CD1c-positive myeloid dendritic cell (primary cell): Measurements from ENCODE around the gene LRRN4CL.
"Not testable (repeated sequence)": the region's sequence is repeated elsewhere in the genome, so short reads cannot be mapped to it uniquely, and the experiment has no call there.

Experiments used
- DNase-seq: peaks from one replicate; pipeline ENCODE4 v3.0.0-alpha.2; 2016; ENCODE audit errors: extremely low spot score

Gene LRRN4CL

DNA sequence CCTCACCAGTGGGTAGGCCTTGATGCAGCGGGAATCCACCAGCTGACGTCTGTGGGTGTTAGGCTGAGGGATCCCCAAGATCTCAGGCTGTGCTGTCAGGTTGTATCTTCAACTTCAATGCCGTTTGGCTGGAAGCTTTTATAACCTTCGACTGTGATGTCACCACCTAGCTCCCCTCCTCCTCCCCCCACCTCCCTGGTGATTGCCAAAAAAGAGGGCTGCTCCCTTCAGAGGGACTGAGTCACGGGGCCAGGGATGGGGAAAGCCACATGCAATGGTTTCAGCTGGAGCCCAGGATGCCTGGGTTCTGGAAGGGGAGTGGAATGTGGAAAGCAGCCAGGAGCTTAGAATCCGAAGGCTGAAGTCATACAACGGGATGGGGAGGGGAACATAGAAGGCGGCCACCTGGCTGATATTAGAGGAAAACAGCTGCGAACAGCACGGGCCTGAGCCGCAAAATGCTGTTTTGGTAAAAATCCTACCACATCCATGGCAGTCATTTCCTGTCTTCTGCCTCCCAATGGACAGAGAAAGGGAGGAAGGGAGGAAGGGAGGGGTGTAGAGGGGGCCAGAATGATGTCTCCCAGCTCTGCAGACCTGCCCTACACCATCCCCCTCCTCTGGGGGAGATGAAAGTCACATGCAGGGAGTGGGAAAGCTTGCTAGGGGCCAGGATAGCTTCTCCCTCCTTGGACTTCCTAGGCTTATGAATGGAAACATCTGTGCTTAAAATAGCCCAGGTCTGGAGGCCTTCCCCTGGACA is at the start of gene LRRN4CL:
Gene LRRN4CL (minus strand): TSS at position 110 of the 763 bp plus-strand sequence. CDS start 1,022 bp downstream, outside the sequence.
- DNase-seq, result no peak

GRCh38 chr11:62737196-62737595 is 47.9 kb upstream of the LRRN4CL start:
- DNase-seq, result no peak

- DNase-seq, result peak; percentile 32
Observed at GRCh38 chr11:62732830-62733229, 43.5 kb upstream of the LRRN4CL start.

DNA sequence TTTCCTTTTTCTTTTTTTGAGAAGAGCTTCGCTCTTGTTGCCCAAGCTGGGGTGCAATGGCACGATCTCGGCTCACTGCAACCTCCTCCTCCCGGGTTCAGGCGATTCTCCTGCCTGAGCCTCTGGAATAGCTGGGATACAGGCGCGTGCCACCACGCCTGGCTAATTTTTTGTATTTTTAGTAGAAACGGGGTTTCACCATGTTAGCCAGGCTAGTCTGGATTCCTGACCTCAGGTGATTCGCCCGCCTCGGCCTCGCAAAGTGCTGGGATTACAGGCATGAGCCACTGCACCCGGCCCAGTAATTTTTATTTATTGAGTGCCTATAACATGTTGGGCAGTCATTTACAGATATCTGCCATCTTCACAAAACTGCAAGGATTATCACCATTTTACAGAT is 40.7 kb upstream of the LRRN4CL start:
- not testable (repeated sequence) for DNase-seq

DNA sequence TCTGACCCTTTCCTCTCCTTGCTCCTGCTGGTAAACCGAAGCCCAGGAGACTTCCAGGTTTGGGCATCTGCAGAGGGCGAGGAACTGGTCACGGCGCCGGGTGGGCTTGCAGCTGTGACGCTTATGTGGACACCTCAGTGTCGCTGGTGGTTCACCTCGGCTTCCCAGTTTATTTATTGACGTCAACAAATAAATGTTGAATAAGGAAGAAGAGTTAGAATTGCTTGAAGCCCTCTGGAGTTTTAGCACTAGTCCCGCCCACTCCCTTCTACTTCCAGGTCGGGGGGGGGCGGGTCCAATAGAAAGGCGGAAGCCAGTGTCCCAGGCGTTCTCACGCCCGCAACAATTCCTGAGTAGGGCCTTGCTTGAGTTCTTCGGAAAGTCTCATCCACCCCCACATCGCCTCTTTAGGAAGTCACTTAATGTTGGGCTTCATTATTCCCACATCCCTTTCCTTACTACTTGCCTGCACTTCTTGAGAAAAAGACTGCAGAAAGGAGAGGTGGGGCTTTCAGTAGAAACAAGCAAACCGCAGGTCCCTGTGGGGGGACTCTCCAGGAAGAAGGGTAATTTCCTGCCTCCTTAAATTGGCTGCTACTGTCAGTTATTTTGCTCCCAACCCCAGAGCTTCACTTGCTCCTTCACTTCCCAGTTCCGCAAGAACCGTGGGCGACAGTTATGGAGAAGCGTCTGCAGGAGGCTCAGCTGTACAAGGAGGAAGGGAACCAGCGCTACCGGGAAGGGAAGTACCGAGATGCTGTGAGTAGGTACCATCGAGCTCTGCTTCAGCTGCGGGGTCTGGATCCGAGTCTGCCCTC is 39.0 kb upstream of the LRRN4CL start, which contains the start of gene TTC9C:
Gene TTC9C (plus strand): TSS at position 316 of the 818 bp plus-strand sequence. CDS start 363 bp downstream, at position 679.
- DNase-seq, result peak; percentile 98

- peak; percentile 97 for DNase-seq
Observed at GRCh38 chr11:62727872-62728170, 38.5 kb upstream of the LRRN4CL start.

GRCh38 chr11:62727165-62727871 is 38.0 kb upstream of the LRRN4CL start, which contains the start of gene HNRNPUL2:
TSS of gene HNRNPUL2 (minus strand) at chr11:62727457. CDS start at chr11:62727156, 301 bp downstream.
- peak; percentile 100 for DNase-seq

DNA sequence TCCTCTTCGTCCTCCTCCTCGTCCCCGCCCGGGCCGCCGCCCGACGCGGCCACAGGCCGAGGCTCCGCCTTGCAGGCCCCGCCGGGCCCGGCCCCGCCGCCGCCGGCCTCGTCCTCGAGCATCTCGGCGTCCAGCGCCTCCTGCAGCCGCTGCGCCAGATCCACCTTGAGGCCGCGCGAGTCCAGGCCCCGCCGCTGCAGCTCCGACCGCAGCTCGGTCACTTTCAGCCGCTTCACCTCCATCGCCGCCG is 37.5 kb upstream of the LRRN4CL start:
- DNase-seq, result no peak

- no peak for DNase-seq
Observed at GRCh38 chr11:62726156-62726914, 37.0 kb upstream of the LRRN4CL start.

DNA sequence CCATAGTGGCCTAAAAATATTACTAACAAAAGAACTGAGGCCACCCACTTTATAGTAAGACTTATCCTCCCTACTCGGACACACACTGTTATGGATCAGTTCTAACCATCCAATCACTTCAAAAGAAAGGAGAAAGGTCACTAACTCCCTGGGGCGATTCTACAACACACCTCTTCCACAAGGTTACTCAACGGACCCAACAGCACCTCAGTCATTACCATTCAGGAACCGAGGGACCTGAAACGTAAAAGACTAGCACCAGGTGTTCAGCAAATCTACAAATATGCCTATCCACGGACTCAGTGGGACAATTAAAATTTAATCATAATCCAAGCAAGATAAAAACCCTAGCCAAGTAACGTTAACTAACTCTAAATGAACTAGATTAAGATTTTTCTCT is 36.3 kb upstream of the LRRN4CL start:
- no peak for DNase-seq

- DNase-seq, result no peak
Observed at GRCh38 chr11:62724171-62724570, 34.8 kb upstream of the LRRN4CL start.

DNA sequence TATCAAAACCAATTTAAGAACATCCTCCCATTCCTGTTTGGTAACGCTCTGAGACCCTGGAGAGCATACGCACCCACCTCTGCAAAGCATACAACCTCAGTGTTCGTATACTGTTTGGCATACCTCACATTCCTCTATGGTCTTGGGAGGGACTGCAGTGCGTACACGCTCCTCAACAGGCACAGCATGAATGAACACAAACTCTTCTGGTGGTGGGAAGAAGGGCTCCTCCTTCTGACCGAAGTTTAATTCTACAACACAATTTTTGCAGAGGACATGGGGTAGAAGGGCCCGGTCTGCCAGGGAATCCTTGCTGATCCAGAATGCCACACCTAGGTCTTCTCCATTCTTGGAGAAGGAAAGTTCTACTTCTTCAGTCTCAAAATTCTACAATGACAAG is 32.7 kb upstream of the LRRN4CL start:
- no peak for DNase-seq

DNA sequence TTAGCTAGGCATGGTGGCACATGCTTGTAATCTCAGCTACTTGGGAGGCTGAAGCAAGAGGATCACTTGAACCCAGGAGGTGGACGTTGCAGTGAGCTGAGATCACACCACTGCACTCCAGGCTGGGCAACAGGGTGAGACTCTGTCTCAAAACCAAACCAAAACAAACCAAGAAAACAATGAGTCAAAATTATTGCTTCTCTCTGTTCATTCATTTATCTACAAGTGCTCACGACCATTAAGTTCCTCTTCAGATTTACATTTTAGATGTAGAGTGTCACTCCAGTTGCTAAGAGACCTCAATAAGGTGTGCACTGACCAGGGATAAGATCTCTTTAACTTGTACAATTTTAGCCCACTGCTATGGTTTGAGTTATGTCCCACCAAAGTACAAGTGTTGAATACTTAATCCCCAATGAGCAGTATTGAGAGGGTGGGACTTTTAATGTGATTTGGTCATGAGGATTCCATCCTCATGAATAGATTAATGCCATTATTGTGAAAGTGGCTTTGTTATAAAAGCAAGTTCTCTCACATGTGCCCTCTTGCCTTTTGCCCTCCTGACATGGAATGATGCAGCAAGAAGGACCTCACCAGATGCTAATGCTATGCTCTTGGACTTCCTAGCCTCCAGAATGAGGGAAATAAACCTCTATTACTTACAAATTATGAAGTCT is 30.1 kb upstream of the LRRN4CL start:
- DNase-seq, result no peak

- DNase-seq, result no peak
Observed at GRCh38 chr11:62716816-62717215, 27.5 kb upstream of the LRRN4CL start.

DNA sequence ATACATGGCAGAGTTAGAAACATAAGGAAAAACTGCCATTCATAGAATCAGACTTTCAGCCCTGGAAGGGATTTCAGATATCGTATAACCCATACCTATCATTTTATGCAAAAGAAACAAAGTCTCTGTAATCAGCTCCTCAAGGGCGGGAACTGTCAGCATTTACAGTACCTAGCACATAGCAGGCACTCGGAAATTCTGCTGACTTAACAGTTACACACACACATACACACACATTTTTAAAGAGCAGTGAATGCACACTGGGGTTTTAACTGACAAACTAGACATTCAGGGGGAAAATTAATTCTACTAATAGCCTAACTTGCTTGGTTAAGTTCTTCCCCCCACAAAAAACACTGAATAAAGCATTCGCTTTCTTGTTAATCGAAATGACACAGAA is 26.9 kb upstream of the LRRN4CL start:
- no peak for DNase-seq

GRCh38 chr11:62715150-62716130 is 26.1 kb upstream of the LRRN4CL start:
- DNase-seq, result no peak

GRCh38 chr11:62713343-62713742 is 24.0 kb upstream of the LRRN4CL start:
- DNase-seq, result no peak

DNA sequence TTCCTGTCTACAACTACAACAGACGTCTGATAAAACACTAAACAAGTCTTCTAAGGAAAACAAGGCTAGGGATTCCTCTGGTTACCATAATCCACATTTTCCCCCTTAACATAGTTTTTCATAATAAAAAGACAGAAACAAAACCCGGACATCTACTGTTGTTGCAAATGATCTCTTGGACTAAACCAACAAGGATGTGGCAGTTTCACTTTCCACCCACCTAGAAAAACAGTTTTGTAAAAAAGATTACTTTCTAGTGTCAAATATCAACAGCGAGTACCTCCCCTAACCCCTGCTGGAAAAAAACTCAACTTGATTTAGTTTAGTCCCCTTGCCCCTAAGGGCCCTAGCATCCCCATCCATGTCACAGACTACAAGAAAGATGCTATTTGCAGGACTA is 23.5 kb upstream of the LRRN4CL start:
- DNase-seq, result no peak

- DNase-seq, result no peak
Observed at GRCh38 chr11:62712276-62712812, 23.0 kb upstream of the LRRN4CL start.

DNA sequence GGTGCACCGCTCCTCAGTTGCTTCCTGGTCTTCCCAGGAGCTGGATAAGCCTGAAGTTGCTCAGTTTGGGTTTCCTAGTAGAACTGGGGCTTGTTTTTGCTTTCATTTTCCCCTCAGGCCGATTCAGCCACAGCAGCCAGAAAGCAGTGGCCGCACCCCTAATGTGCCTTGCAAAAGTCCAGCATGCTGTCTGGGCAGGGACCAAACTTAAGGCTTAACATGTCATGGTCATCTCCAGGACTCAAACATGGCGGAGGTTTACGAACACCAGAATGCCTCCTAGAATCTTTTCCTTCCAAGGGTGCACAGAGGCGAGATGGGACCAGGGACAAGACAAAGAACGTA is 20.6 kb upstream of the LRRN4CL start:
- no peak for DNase-seq
